Endothelial cell of hepatic sinusoid (primary cell): ENCODE data around the gene LTBP2.
"Not testable (repeated sequence)": the region's sequence is repeated elsewhere in the genome, so short reads cannot be mapped to it uniquely, and the experiment has no call there.

Source experiments
- in situ Hi-C: cut with HindIII; loops from 2 replicates; pipeline ENCODE4 v1.10.0; 2017; ENCODE audit warnings: low sequenced_read_pairs

Gene LTBP2

DNA sequence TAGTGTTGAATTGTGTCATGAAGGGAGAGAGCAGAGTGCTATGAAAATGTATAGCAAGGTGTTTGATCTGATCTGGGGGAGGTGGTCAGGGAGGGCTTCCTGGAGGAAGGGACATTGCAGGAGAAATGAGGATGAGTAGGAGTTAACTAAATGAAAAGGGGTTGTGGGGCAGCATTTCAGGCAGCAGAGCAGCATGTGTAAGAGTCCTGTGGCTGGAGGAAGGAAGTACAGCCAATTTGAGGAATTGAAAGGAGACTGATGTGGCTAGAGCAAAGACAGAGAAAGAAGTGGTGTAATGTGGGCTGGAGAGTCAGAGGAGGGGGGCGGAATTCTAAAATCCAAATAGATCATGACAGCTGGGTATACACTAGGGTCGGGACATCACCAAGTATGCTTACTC, 139.4 kb downstream of the LTBP2 start:
- in situ Hi-C loops = no loop called here

DNA sequence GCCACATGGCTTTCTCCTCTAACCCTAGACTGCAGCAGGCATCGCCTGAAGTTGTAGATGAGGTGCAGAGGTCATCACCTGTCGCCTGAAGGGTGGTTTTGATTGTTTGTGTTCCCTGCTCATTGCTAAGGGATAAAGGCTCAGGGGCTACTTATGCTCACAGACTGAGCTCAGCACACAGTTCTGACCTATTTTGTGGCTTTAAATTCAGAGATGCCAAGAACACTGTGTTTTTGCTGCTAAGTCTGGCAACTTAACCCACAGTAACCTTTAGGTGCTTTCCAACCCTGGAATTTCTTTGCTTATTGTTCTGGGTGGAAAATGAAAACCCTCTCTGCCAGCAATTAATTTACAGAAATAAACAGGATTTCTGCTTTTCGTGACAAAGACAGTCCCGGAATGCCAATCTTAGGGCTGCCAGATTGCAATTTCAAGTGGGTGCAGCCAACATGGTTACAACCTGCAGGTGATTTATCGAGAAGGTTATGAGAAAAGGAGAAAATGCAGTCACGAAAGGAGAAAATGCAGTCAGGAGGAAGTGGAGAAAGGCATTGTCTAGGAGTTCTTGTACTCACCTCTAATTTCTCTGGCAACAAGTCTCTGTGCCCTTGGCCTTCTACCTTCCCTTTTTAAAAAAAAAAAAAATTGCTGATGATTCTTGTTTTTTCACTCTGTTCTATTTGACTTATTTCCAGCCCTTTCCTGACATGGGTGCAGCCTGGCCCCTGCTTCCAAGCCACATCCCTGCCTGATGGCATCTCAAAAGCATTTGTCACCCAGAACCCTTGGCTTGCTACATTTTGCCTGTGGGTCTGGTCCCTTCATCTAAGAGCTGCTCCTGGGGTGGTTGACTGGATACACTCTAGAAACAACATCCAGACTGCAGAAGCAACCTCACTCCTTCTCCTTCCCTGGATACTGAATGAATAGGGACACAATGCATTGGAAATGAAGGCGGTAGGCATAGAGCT, 142.2 kb downstream of the LTBP2 start:
- in situ Hi-C loops = no loop called here

DNA sequence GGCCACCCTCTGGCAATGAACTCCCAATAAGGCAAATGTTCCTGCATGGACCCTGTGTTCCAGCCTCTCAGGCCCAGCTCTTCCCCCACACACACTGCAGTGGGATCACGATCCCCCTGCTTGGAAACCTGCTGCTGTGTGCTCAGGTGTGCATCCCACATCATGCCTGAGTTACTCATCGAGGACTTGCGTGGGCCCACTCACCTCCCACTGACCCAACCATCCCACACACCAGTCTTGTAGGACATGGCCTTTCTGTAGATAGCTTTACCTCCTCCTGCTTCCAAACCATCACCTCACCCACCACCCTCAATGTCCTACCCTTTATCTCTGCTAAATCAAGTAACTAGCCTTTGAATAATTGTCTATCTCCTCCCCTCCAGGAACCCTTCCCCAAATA, 143.5 kb downstream of the LTBP2 start:
- in situ Hi-C loops = no loop called here

DNA sequence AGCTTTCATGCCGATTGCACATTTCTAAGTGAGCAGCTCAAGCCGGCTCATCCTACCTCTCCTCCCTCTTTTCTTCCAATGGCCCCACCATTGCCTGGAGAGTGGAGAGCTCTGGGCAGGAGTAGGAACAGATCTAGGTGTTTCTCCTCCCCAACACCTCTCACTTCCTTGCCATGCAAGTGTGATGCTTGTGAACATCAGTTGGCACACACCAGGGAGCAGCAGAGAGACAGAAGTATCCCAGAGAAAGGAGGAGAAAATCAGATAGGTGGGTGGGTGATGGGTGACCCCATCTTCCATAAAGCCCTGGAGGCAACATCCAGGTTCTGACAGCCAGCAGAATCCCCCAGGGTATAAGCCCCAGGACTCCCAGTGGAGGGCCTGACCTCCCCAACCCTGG, 146.7 kb downstream of the LTBP2 start:
- in situ Hi-C loops = no loop called here

DNA sequence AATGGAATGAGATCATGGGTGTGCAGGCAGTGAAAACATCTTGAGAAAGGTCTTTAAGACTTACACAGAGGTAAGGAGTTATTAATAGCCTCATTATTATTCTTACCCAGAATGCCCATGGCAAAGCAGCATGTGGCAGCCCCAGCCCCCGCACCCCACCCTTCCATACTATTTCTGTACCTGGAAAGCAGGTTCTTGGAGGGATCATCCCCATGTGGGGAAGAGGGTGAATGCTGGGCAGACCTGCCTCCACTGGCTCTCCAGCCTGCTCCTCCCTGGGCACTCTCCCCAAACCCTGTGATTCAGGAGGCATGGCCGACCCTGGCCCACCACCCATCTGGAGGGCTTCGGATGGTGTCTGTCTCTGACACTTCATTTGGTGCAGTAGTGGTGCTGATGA, 147.3 kb downstream of the LTBP2 start:
- in situ Hi-C loops = no loop called here

DNA sequence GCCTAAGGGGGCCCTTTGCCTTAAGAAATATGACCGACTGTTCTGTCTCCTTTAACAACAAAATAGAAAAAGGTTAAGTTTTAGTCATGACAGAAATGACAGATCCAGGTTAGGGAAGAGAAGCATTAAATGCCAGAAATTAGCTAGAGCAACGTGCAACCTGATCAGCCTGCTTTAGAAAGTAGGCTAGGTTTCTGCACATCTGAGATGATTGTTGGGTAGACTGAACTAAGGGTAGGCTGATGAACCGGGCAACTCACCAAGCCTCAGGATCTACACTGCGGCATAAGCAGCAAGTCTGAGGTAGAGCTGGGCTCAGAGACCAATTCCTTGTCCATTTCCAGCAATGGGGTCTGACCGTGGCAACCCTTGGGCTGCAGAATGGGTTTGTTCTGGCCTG, 148.3 kb downstream of the LTBP2 start:
- in situ Hi-C loops = no loop called here

DNA sequence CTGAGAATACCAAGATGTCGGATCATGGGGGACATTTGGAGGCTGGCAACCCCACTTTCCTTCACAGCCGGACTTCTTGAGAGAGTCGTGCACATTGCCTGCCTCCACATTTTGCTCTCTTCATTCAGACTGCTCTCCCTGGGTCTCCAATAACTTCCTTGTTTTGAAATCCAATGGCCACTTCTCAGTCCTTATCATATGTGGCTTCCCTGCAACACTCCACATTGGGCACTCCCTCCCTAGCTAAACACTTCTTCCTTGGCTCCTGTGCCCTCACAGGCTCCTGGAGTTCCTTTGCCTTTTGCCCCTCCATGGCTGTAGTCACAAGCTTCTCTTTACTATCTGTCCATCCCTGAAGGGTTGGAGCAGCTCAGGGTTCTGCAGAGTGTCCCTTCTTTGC, 149.0 kb downstream of the LTBP2 start:
- in situ Hi-C loops = no loop called here

DNA sequence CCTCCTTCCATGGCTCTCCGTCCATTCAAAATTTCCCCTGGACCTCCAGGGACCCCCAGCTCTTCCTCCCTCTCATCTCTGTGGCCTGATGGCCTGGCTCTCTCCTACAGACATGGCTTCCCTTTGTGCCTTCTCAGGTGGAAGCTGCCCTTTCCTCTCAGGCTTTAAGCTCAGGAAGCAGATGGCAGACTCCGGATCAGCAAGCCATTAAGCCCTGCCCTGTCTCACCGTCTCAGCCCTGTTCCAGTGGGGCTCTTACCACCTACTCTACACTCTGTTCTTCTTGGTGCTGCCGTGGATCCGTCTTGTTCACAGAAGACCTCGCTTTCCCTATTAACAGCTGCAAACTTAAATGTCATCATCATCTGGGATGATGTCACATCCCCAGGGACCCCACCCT, 152.1 kb downstream of the LTBP2 start:
- in situ Hi-C loops = no loop called here

DNA sequence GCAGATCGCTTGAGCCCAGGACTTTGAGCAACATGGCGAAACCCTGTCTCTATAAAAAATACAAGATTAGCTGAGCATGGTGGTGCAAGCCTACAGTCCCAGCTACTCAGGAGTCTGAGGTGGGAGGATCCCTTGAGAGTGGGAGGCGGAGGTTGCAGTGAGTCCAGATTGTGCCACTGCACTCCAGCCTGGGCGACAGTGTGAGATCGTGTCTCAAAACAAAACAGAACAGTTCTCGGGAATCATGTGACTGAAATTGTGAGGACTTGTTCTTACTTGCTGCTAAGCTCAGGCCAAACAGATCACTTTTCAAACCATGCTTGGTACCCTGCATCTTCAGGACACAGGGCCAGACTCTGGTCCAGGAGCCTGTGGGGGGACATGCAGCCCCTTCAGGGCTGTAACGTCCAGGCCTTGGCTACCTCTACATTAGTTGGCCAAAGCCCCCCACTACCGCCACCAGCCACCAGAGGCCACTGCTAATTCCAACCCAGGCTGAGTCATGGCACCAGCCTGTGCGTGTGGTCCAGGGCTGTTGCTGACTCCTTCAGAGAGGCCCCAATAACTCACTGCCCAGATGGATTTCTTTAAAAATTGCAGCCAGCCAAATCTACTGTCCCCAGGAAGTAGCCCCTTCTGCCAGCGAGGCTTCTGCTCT, 152.6 kb downstream of the LTBP2 start:
- in situ Hi-C loops = no loop called here

DNA sequence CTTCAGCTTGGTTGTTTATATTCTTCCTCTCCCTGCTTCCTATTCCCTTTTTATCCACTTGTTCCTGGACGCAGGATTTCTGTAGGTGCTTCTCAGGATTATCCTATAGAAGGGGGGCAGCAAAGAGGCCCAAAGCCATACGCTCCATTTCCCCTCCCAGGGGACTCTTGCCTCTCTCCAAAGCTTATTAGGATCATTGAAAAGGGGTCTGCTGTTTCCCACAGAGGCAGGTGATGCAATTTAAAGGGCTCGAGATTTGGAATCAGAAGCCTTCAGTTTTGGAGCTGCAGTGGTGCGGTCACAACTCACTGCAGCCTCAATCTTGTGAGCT, 154.5 kb downstream of the LTBP2 start:
- in situ Hi-C loops = no loop called here

DNA sequence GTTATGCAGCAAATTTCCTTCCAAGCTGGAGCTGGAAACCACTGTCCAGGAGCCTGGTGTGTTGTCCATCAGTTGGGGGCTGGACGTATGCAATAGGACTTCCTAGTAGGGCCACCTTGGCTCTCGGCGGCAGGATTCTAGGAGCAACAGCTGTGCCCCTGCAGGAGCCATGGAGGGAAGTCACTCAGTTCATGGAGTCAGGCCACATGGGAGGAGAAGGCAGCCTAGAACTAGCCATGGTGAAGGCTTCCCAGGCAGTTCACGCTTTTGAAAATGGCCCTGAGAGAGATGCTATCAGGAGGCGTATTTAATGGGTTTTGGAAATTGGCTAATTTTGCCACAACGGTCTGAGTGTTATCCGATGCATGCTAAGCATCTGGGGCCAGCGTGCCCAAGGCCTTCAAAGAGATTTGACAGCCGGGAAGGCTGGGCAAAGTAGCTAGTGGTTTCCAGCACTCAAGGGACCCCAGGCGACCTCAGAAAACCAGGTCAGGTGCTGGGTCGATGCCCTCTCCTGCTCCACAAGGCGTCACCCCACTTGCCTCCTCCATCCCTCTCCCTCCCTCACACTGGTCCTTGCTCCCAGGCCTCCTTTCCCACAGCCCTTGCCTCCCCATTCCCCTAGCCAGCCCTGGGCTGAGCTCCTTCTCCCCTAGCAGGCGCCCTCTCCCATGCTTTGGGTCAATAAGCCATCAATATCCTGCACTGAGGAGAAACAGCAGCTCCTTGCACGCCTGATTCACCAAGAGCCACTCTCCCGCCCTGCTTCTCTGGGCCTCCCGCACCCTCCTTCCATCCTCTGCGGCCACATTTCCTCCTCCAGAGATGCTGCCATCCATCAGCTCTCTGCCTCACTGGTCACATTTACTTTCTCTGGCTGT, 155.1 kb downstream of the LTBP2 start:
- in situ Hi-C loops = no loop called here

DNA sequence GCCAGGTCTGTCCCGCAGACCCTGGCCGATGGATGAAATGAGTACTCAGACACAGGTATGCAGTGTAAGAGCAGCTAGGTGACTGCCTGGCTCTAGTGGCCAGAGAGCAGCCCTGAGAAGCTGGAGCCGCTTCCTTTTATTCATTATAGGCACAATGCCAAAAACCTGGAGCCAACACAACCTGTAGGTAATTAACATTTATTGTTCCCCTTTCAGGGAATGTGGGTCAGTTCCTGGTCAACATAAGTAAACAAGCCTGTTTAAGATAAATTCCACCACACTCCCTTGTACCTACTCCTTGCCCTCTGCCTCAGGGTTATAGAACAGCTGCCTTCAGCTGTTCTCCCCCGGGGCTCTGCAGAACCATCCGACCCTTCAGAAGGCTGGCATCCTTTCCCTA, 157.6 kb downstream of the LTBP2 start:
- in situ Hi-C loops = not testable (repeated sequence)
